Measurements from ENCODE around the gene GABRA6. TPM values are rescaled to one million over a fixed set of nuclear protein-coding genes. Genes with fewer than 3 reads are reported as not detected.

The GABRA6 gene
- total RNA-seq, 4 donors from 2014 or later = not detected

DNA sequence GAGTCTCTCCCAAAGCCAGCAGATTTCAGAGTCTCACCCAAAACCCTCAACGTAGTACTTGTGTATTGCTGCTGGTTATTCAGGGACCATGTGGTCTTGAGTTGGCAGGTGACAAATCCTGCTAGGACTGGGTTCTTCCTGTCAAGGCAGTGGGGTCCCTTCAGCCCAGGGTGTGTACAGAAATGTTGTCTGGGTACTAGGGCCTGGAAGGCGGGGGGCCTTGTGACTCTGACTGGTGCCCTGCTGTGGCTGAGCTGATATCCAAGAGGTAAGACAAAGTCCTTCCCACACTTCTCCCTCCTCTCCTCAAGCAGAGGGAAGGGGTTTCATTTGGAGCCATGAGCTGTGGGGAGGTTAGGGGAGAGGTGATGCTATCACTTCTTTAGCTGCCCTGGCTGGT lies 58.8 kb downstream of the GABRA6 start:
- H3K4me3 ChIP-seq = no peak overlapping the region
- no peaks in the 10 kb centered on the region for H3K9me3 ChIP-seq
- TF ChIP-seq EP300 (IDR thresholded peaks at IDR 0.05) = no peak
- no peak for DNase-seq (ENCODE audit: low spot score in 2 of 2)
- H3K27me3 ChIP-seq = no peaks in the 10 kb centered on the region
- 96% methylated on average over 2 of the region's 2 CpGs for WGBS
- no peak overlapping the region for H3K27ac ChIP-seq
- H3K4me1 ChIP-seq = no peaks in the 10 kb centered on the region
- H3K36me3 ChIP-seq = no peaks in the 10 kb centered on the region

DNA sequence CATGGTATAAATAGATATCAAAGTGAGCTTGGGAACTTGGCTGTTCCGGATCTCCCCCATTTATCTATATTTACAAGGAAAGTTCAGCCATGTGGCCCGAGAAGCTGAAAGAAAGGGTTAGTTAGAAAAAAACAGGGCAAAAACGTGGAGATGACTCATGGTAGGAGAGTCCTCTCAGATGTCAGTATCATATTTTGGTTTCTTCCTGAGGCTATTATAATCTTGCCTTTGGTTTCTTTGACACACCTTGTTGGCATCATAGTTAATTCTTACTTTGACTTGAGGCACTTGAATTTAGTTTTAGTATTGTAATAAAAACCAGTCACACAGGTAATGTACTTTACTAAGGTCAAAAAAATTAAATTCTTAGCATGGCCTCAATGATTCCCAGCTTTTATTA lies 59.9 kb downstream of the GABRA6 start:
- no peaks in the 10 kb centered on the region for H3K27me3 ChIP-seq
- H3K27ac ChIP-seq = no peak overlapping the region
- H3K36me3 ChIP-seq = no peaks in the 10 kb centered on the region
- no peak for TF ChIP-seq POLR2A (IDR thresholded peaks at IDR 0.05)
- TF ChIP-seq, protein P1, sequence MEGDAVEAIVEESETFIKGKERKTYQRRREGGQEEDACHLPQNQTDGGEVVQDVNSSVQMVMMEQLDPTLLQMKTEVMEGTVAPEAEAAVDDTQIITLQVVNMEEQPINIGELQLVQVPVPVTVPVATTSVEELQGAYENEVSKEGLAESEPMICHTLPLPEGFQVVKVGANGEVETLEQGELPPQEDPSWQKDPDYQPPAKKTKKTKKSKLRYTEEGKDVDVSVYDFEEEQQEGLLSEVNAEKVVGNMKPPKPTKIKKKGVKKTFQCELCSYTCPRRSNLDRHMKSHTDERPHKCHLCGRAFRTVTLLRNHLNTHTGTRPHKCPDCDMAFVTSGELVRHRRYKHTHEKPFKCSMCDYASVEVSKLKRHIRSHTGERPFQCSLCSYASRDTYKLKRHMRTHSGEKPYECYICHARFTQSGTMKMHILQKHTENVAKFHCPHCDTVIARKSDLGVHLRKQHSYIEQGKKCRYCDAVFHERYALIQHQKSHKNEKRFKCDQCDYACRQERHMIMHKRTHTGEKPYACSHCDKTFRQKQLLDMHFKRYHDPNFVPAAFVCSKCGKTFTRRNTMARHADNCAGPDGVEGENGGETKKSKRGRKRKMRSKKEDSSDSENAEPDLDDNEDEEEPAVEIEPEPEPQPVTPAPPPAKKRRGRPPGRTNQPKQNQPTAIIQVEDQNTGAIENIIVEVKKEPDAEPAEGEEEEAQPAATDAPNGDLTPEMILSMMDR (IDR thresholded peaks at IDR 0.05) = no peak
- TF ChIP-seq EP300 (IDR thresholded peaks at IDR 0.05) = no peak
- TF ChIP-seq POLR2AphosphoS5 (IDR thresholded peaks at IDR 0.05) = no peak
- no peak overlapping the region for H3K4me3 ChIP-seq
- WGBS = 34% methylated on average over 3 of the region's 3 CpGs
- DNase-seq (ENCODE audit: low spot score in 2 of 2) = no peak
- H3K9me3 ChIP-seq = no peaks in the 10 kb centered on the region
- H3K4me1 ChIP-seq = no peaks in the 10 kb centered on the region

DNA sequence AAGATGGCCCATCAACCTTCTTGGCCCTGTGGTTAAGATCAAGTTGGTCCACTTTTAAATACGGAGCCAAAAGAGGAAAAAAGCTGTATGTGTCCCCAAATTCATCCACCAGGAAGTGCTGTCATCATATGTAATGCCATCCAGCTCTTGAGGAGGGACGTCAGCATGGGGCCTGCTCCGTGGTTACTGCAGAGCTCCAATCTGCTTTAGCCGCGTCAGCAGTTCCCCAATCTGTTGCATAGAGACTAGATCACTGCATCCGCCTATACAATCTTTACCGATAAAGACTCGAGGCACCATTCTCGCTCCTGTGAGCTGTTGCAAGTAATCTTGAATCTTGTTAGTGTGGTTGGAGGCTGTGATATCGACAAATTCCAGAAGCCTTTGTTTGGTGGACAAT lies 65.7 kb downstream of the GABRA6 start:
- Histone ChIP-seq H3K27ac (no peak overlapping the region), H3K36me3 (no peaks in the 10 kb centered on the region), H3K4me3 (no peak overlapping the region), H3K4me1 (no peaks in the 10 kb centered on the region), H3K9me3 (no peaks in the 10 kb centered on the region), H3K27me3 (no peaks in the 10 kb centered on the region)
- 81% methylated on average over 10 of the region's 10 CpGs for WGBS
- TF ChIP-seq POLR2A (IDR thresholded peaks at IDR 0.05) (no peak), EP300 (IDR thresholded peaks at IDR 0.05) (no peak), POLR2AphosphoS5 (IDR thresholded peaks at IDR 0.05) (no peak)
- TF ChIP-seq, protein P1 (IDR thresholded peaks at IDR 0.05) = no peak
- DNase-seq (ENCODE audit: low spot score in 2 of 2) = no peak

Other genes with a start within 250 kb of the GABRA6 start
- gene GABRB2, start 139.0 kb upstream of the GABRA6 start, total RNA-seq = 1 to 10 TPM in 1 of 4 donors, under 1 TPM in 2, not detected in 1; 0.11 to 1.6 (median 0.24) TPM
- gene GABRA1, start 162.4 kb downstream of the GABRA6 start, total RNA-seq = not detected